Right kidney (tissue), 1 donor: ENCODE measurements around the gene NUB1.
A peak's percentile ranks its signal among the peaks of the same experiment; 100 is the strongest.

Source experiments
- DNase-seq: peaks from one replicate; pipeline ENCODE4 v3.0.0-alpha.2; 2016

Gene NUB1

GRCh38 chr7:151313857-151314256 is 27.8 kb upstream of the NUB1 start:
- no peak for DNase-seq

GRCh38 chr7:151314401-151314800 is 27.2 kb upstream of the NUB1 start:
- no peak for DNase-seq

- peak; percentile 45 for DNase-seq
Measured at GRCh38 chr7:151315038-151315655, 26.5 kb upstream of the NUB1 start.

- no peak for DNase-seq
Measured at GRCh38 chr7:151316896-151317295, 24.7 kb upstream of the NUB1 start.

- DNase-seq, result no peak
Measured at GRCh38 chr7:151317936-151318335, 23.7 kb upstream of the NUB1 start.

GRCh38 chr7:151319189-151319588 is 22.4 kb upstream of the NUB1 start:
- no peak for DNase-seq

- no peak for DNase-seq
Measured at GRCh38 chr7:151320263-151320845, 21.3 kb upstream of the NUB1 start.

GRCh38 chr7:151321341-151321740 is 20.3 kb upstream of the NUB1 start:
- DNase-seq, result no peak

- no peak for DNase-seq
Measured at GRCh38 chr7:151322906-151323305, 18.7 kb upstream of the NUB1 start.

- no peak for DNase-seq
Measured at GRCh38 chr7:151327022-151327421, 14.6 kb upstream of the NUB1 start.

GRCh38 chr7:151327659-151328058 is 14.0 kb upstream of the NUB1 start:
- DNase-seq, result no peak

GRCh38 chr7:151330181-151330580 is 11.4 kb upstream of the NUB1 start:
- no peak for DNase-seq

- DNase-seq, result no peak
Measured at GRCh38 chr7:151330661-151331060, 11.0 kb upstream of the NUB1 start.

- no peak for DNase-seq
Measured at GRCh38 chr7:151334628-151335027, 7.0 kb upstream of the NUB1 start.

- DNase-seq, result no peak
Measured at GRCh38 chr7:151336027-151336708, 5.4 kb upstream of the NUB1 start.

- DNase-seq, result no peak
Measured at GRCh38 chr7:151337346-151337745, 4.3 kb upstream of the NUB1 start.

- DNase-seq, result no peak
Measured at GRCh38 chr7:151338809-151339208, 2.8 kb upstream of the NUB1 start.

GRCh38 chr7:151339651-151340382 is 1.8 kb upstream of the NUB1 start:
- DNase-seq, result no peak

GRCh38 chr7:151340794-151341356 is 737 bp upstream of the NUB1 start:
- DNase-seq, result no peak

GRCh38 chr7:151342102-151342646 is 562 bp downstream of the NUB1 start:
- no peak for DNase-seq

- no peak for DNase-seq
Measured at GRCh38 chr7:151342811-151343210, 1.2 kb downstream of the NUB1 start.

- no peak for DNase-seq
Measured at GRCh38 chr7:151343516-151343915, 1.9 kb downstream of the NUB1 start.
